ENCODE measurements around the gene SESN1. TPM values are rescaled to one million over a fixed set of nuclear protein-coding genes. Genes with fewer than 3 reads are reported as not detected.

The SESN1 gene
- total and polyA plus RNA-seq, 10 donors = 26.8 to 115 (median 59.6) TPM

GRCh38 chr6:109095835-109096084, 1.1 kb upstream of the SESN1 start:
- 0 to 2% (median 1%) methylated on average over 8 of the region's 8 CpGs for WGBS, 5 donors
- H3K4me1 ChIP-seq = peaks cover 25 to 55% (median 44%) of the 10 kb centered on the region in 6 donors
- no peak for DNase-seq
- TF ChIP-seq CTCF (IDR thresholded peaks at IDR 0.05 in 8 of 11, conservative IDR thresholded peaks at IDR 0.05 in 3 of 11) (no peak), POLR2A (IDR thresholded peaks at IDR 0.05) (no peak)
- H3K9me3 ChIP-seq = no peaks in the 10 kb centered on the region
- peak overlapping the region; percentile 93 to 100 (median 99) for H3K27ac ChIP-seq
- no peaks in the 10 kb centered on the region for H3K27me3 ChIP-seq (replicated peaks in 1 of 7)
- H3K36me3 ChIP-seq = peaks cover 0 to 6% (median 0%) of the 10 kb centered on the region in 6 donors
- H3K4me3 ChIP-seq = peak overlapping the region; percentile 66 to 84 (median 70)
- intact Hi-C loops (cut with DNase I; ENCODE audit: low total_unique reads) = no loop called here

GRCh38 chr6:109095036-109095834, 589 bp upstream of the SESN1 start, which contains the start of gene CEP57L1:
TSS of gene CEP57L1 (plus strand) at chr6:109095507. CDS start at chr6:109145222, 49,715 bp downstream.
- DNase-seq = peak; percentile 99
- peak within 1 kb of the TSS; percentile 66 to 84 (median 70) for H3K4me3 ChIP-seq
- intact Hi-C loops (cut with DNase I; ENCODE audit: low total_unique reads) = no loop called here
- H3K36me3 ChIP-seq = peaks cover 0 to 2% (median 0%) of the 10 kb centered on the region in 6 donors
- no peaks in the 10 kb centered on the region for H3K9me3 ChIP-seq
- TF ChIP-seq POLR2A (IDR thresholded peaks at IDR 0.05) (peak in 2 of 3 donors; percentile 65 to 74), CTCF (IDR thresholded peaks at IDR 0.05 in 8 of 11, conservative IDR thresholded peaks at IDR 0.05 in 3 of 11) (peak in 4 of 11 experiments; percentile 19 to 52 (median 24)), POLR2AphosphoS5 (IDR thresholded peaks at IDR 0.05) (peak; percentile 90 to 92 (median 92))
- peak within 1 kb of the TSS; percentile 93 to 100 (median 99) for H3K27ac ChIP-seq
- no peaks in the 10 kb centered on the region for H3K27me3 ChIP-seq (replicated peaks in 1 of 7)
- WGBS, 5 donors = 0% methylated on average over 46 to 49 of the region's 49 CpGs
- H3K4me1 ChIP-seq = peaks cover 25 to 59% (median 47%) of the 10 kb centered on the region in 6 donors

- peak overlapping the region; percentile 66 to 84 (median 70) for H3K4me3 ChIP-seq
- WGBS, 5 donors = 0 to 1% (median 0%) methylated on average over 19 of the region's 19 CpGs
- H3K9me3 ChIP-seq = no peaks in the 10 kb centered on the region
- intact Hi-C loops (cut with DNase I; ENCODE audit: low total_unique reads) = no loop called here
- peak overlapping the region; percentile 93 to 100 (median 99) for H3K27ac ChIP-seq
- no peak for TF ChIP-seq POLR2A (IDR thresholded peaks at IDR 0.05)
- TF ChIP-seq CTCF (IDR thresholded peaks at IDR 0.05 in 8 of 11, conservative IDR thresholded peaks at IDR 0.05 in 3 of 11) = no peak
- TF ChIP-seq POLR2AphosphoS5 (IDR thresholded peaks at IDR 0.05) = no peak
- DNase-seq = no peak
- H3K4me1 ChIP-seq = peaks cover 25 to 73% (median 60%) of the 10 kb centered on the region in 6 donors
- no peaks in the 10 kb centered on the region for H3K27me3 ChIP-seq (replicated peaks in 1 of 7)
- H3K36me3 ChIP-seq = no peaks in the 10 kb centered on the region
Measured at GRCh38 chr6:109093732-109094415, 772 bp downstream of the SESN1 start.

- no peak for DNase-seq
- WGBS, 5 donors = 11 to 28% (median 15%) methylated on average over 1 of the region's 1 CpG
- peaks cover 32 to 85% (median 68%) of the 10 kb centered on the region in 6 donors for H3K4me1 ChIP-seq
- peak overlapping the region in 7 of 8 donors; percentile 12 to 84 (median 70) for H3K4me3 ChIP-seq
- no peaks in the 10 kb centered on the region for H3K27me3 ChIP-seq (replicated peaks in 1 of 7)
- H3K27ac ChIP-seq = no peak overlapping the region
- H3K9me3 ChIP-seq = no peaks in the 10 kb centered on the region
- TF ChIP-seq POLR2AphosphoS5 (IDR thresholded peaks at IDR 0.05) (no peak), CTCF (IDR thresholded peaks at IDR 0.05 in 8 of 11, conservative IDR thresholded peaks at IDR 0.05 in 3 of 11) (no peak), POLR2A (IDR thresholded peaks at IDR 0.05) (no peak)
- intact Hi-C loops (cut with DNase I; ENCODE audit: low total_unique reads) = no loop called here
- no peaks in the 10 kb centered on the region for H3K36me3 ChIP-seq
Measured at GRCh38 chr6:109092074-109092473, 2.6 kb downstream of the SESN1 start.
